Type B pancreatic cell (in vitro differentiated cells): ENCODE data around the gene ANTXR2. TPM values are rescaled to one million over a fixed set of nuclear protein-coding genes. Genes with fewer than 3 reads are reported as not detected.

Experiments
- DNase-seq: peaks from one replicate; pipeline ENCODE4 v3.0.0; 2021; ENCODE audit warnings: mixed read lengths; ENCODE audit not compliant: unreplicated experiment; ENCODE audit errors: extremely low spot score
- H3K27ac Mint-ChIP-seq: 2 replicates; pipeline ENCODE4 v1.8.0; 2021; ENCODE audit warnings: mild to moderate bottlenecking, mixed read lengths
- H3K27me3 Mint-ChIP-seq: 2 replicates; pipeline ENCODE4 v1.8.0; 2021; ENCODE audit warnings: mixed read lengths
- H3K36me3 Mint-ChIP-seq: 2 replicates; pipeline ENCODE4 v1.8.0; 2021; ENCODE audit warnings: mixed read lengths
- H3K4me1 Mint-ChIP-seq: one replicate; pipeline ENCODE4 v1.8.0; 2021; ENCODE audit warnings: mixed read lengths; ENCODE audit not compliant: unreplicated experiment
- H3K4me3 Mint-ChIP-seq: 2 replicates; pipeline ENCODE4 v1.8.0; 2021; ENCODE audit warnings: mild to moderate bottlenecking, mixed read lengths
- H3K9me3 Mint-ChIP-seq: 2 replicates; pipeline ENCODE4 v1.8.0; 2021; ENCODE audit warnings: mixed read lengths
- total RNA-seq: library from RNA; stranded (reverse); gene quantifications from 2 replicates; pipeline ENCODE4 v1.2.1, GENCODE V29; 2021; ENCODE audit warnings: low replicate concordance
- TF ChIP-seq, protein P1 (sequence below): fragments of 200-600 bp; sonication (generic); conservative IDR thresholded peaks from 2 replicates; pipeline ENCODE4 v1.5.0; 2021; ENCODE audit warnings: antibody characterized with exemption, mild to moderate bottlenecking

Gene ANTXR2
- total RNA-seq, 1 donor from 2014 or later, result 30.4 TPM

GRCh38 chr4:80075995-80076675, 3.1 kb upstream of the ANTXR2 start:
- no peak overlapping the region for H3K27ac Mint-ChIP-seq
- no peak overlapping the region for H3K4me3 Mint-ChIP-seq
- H3K4me1 Mint-ChIP-seq, result peaks cover 10% of the 10 kb centered on the region
- no peaks in the 10 kb centered on the region for H3K36me3 Mint-ChIP-seq
- no peaks in the 10 kb centered on the region for H3K9me3 Mint-ChIP-seq
- no peak for DNase-seq
- TF ChIP-seq, protein P1, sequence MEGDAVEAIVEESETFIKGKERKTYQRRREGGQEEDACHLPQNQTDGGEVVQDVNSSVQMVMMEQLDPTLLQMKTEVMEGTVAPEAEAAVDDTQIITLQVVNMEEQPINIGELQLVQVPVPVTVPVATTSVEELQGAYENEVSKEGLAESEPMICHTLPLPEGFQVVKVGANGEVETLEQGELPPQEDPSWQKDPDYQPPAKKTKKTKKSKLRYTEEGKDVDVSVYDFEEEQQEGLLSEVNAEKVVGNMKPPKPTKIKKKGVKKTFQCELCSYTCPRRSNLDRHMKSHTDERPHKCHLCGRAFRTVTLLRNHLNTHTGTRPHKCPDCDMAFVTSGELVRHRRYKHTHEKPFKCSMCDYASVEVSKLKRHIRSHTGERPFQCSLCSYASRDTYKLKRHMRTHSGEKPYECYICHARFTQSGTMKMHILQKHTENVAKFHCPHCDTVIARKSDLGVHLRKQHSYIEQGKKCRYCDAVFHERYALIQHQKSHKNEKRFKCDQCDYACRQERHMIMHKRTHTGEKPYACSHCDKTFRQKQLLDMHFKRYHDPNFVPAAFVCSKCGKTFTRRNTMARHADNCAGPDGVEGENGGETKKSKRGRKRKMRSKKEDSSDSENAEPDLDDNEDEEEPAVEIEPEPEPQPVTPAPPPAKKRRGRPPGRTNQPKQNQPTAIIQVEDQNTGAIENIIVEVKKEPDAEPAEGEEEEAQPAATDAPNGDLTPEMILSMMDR, result no peak
- H3K27me3 Mint-ChIP-seq, result peaks cover 12% of the 10 kb centered on the region

DNA sequence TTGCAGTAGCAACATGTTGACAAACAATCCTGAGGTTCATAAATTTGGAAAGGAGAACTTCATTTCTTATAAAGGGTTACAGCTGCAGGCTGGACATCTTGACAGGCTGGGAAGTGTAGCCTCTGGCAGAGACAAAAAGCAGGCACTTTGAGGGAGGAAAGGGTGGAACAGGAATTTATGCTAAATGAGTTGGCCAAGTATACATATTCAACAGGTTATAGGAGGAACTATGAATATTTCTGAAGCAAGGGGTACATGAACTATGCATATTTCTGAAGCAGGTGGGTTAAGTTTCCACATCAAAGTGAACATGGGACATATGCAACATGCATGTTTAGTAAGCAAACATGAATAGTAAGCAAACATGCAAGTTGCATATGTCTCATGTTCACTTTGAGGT, 1.6 kb upstream of the ANTXR2 start:
- Mint-ChIP-seq H3K27me3 (peaks cover 15% of the 10 kb centered on the region), H3K27ac (no peak overlapping the region), H3K4me3 (no peak overlapping the region), H3K4me1 (peaks cover 19% of the 10 kb centered on the region), H3K36me3 (peaks cover 4% of the 10 kb centered on the region), H3K9me3 (no peaks in the 10 kb centered on the region)
- DNase-seq, result no peak
- TF ChIP-seq, protein P1, result no peak

GRCh38 chr4:80074069-80074468, 1.0 kb upstream of the ANTXR2 start:
- Mint-ChIP-seq H3K4me3 (peak overlapping the region; percentile 96), H3K27ac (no peak overlapping the region)
- TF ChIP-seq, protein P1, result no peak

GRCh38 chr4:80073473-80074008, 512 bp upstream of the ANTXR2 start:
- Mint-ChIP-seq H3K27me3 (peaks cover 15% of the 10 kb centered on the region), H3K4me1 (peaks cover 22% of the 10 kb centered on the region), H3K9me3 (no peaks in the 10 kb centered on the region), H3K4me3 (peak overlapping the region; percentile 96), H3K27ac (peak overlapping the region; percentile 85), H3K36me3 (peaks cover 4% of the 10 kb centered on the region)
- DNase-seq, result no peak
- TF ChIP-seq, protein P1, result no peak

More at GRCh38 chr4:80074069-80074468, 1.0 kb upstream of the ANTXR2 start:
- H3K36me3 Mint-ChIP-seq, result peaks cover 4% of the 10 kb centered on the region
- peaks cover 15% of the 10 kb centered on the region for H3K27me3 Mint-ChIP-seq
- H3K4me1 Mint-ChIP-seq, result peaks cover 22% of the 10 kb centered on the region
- H3K9me3 Mint-ChIP-seq, result no peaks in the 10 kb centered on the region
- DNase-seq, result no peak

- TF ChIP-seq, protein P1, result peak; percentile 5
- no peaks in the 10 kb centered on the region for H3K9me3 Mint-ChIP-seq
- peaks cover 22% of the 10 kb centered on the region for H3K4me1 Mint-ChIP-seq
- peak; percentile 68 for DNase-seq
- peaks cover 15% of the 10 kb centered on the region for H3K27me3 Mint-ChIP-seq
- peak overlapping the region; percentile 96 for H3K4me3 Mint-ChIP-seq
- peak overlapping the region; percentile 85 for H3K27ac Mint-ChIP-seq
- H3K36me3 Mint-ChIP-seq, result peaks cover 8% of the 10 kb centered on the region
Observed at GRCh38 chr4:80072228-80072743, 743 bp downstream of the ANTXR2 start.
